Measurements from ENCODE around the gene DPH6. TPM values are rescaled to one million over a fixed set of nuclear protein-coding genes. Genes with fewer than 3 reads are reported as not detected.

The DPH6 gene
- total RNA-seq, 1 donor from 2014 or later = 18.8 TPM

- CTCF ChIA-PET = no interaction called here
- intact Hi-C loops (cut with micrococcal nuclease) = no loop called here
- Mint-ChIP-seq H3K9me3 (no peaks in the 10 kb centered on the region), H3K4me1 (no peaks in the 10 kb centered on the region), H3K27me3 (no peaks in the 10 kb centered on the region), H3K4me3 (no peak overlapping the region), H3K36me3 (ENCODE audit: low read depth) (no peaks in the 10 kb centered on the region), H3K27ac (no peak overlapping the region)
- no peak for DNase-seq
- TF ChIP-seq CTCF (IDR thresholded peaks at IDR 0.05) = no peak
- POLR2A ChIA-PET = no interaction called here
- ATAC-seq (ENCODE audit: low read depth) = no peak
These were observed 9.3 kb upstream of the DPH6 start for GRCh38 chr15:35555244-35555643.

DNA sequence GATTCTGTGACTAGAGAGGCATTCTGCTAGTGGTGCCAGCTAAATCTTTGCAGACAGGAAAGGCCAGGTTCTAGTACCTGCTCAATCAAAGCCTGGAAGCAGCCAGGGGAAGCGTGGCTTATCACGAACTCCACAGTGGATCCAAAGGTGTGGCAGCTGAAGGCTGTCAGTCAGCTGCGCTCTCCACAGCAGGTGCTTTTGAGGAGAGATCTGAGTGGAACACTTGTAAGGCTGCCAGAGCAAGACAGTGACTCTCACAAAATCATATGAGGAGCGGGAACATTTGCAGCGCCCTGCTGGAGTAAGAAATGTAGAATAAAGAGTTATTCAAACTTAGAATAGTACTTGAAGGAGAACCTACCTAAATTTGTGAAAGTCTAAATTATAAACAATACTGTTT is 5.0 kb upstream of the DPH6 start:
- CTCF ChIA-PET = no interaction called here
- DNase-seq (no peak), ATAC-seq (ENCODE audit: low read depth) (no peak)
- no peak overlapping the region for H3K27ac Mint-ChIP-seq
- H3K4me1 Mint-ChIP-seq = peaks cover 21% of the 10 kb centered on the region
- H3K4me3 Mint-ChIP-seq = no peak overlapping the region
- H3K27me3 Mint-ChIP-seq = no peaks in the 10 kb centered on the region
- POLR2A ChIA-PET = no interaction called here
- H3K9me3 Mint-ChIP-seq = peaks cover 3% of the 10 kb centered on the region
- no peak for TF ChIP-seq CTCF (IDR thresholded peaks at IDR 0.05)
- intact Hi-C loops (cut with micrococcal nuclease) = no loop called here
- H3K36me3 Mint-ChIP-seq (ENCODE audit: low read depth) = no peaks in the 10 kb centered on the region

GRCh38 chr15:35549567-35549966 is 3.6 kb upstream of the DPH6 start:
- Mint-ChIP-seq H3K4me3 (no peak overlapping the region), H3K4me1 (peaks cover 30% of the 10 kb centered on the region), H3K36me3 (ENCODE audit: low read depth) (peaks cover 6% of the 10 kb centered on the region), H3K9me3 (peaks cover 3% of the 10 kb centered on the region), H3K27me3 (no peaks in the 10 kb centered on the region), H3K27ac (no peak overlapping the region)
- ChIA-PET POLR2A (no interaction called here), CTCF (no interaction called here)
- intact Hi-C loops (cut with micrococcal nuclease) = loop anchor here (5.0 to 10.0 kb wide), 5 partner anchors 962 to 1553 kb away; partner anchors contain the start of genes AVEN, EMC4, EMC7 and MEIS2
- ATAC-seq (ENCODE audit: low read depth) (no peak), DNase-seq (no peak)
- TF ChIP-seq CTCF (IDR thresholded peaks at IDR 0.05) = no peak

- CTCF ChIA-PET = no interaction called here
- no peak for TF ChIP-seq CTCF (IDR thresholded peaks at IDR 0.05)
- H3K4me3 Mint-ChIP-seq = no peak overlapping the region
- no peak overlapping the region for H3K27ac Mint-ChIP-seq
- H3K27me3 Mint-ChIP-seq = no peaks in the 10 kb centered on the region
- no peak for ATAC-seq (ENCODE audit: low read depth)
- H3K36me3 Mint-ChIP-seq (ENCODE audit: low read depth) = peaks cover 6% of the 10 kb centered on the region
- POLR2A ChIA-PET = no interaction called here
- H3K4me1 Mint-ChIP-seq = peaks cover 30% of the 10 kb centered on the region
- intact Hi-C loops (cut with micrococcal nuclease) = loop anchor here (5.0 to 10.0 kb wide), 5 partner anchors 961 to 1554 kb away; partner anchors contain the start of genes AVEN, EMC4, EMC7 and MEIS2
- no peak for DNase-seq
- peaks cover 3% of the 10 kb centered on the region for H3K9me3 Mint-ChIP-seq
These were observed 2.5 kb upstream of the DPH6 start for GRCh38 chr15:35548435-35548834.

DNA sequence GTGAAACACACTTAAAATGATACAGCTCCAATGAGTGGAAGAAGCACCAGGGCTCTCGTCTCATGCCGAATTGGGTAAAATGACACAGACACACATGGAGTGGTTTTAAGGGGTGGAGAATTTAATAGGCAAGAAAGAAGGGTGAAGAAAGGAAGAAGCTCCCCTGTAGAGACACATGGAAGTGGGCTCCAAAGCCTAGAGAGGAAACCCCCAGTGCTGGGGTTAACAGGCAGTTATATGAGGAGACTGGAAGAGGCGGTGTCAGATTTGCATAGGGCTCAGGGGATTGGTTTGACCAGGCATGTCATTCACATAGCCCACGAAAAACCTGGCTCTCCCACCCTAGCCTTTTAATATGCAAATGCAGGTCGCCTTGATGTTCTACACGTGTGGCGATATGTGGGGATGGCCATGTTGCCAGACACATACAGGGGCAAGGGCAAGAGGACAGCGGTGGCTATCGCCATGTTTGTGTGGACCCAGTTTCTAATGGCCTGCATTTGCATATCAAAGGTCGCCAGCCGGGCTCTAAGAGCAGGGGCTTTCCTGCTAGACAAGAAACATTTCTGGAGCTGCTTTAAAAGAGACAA is 1.9 kb upstream of the DPH6 start:
- Mint-ChIP-seq H3K27me3 (no peaks in the 10 kb centered on the region), H3K36me3 (ENCODE audit: low read depth) (peaks cover 6% of the 10 kb centered on the region), H3K27ac (no peak overlapping the region), H3K4me1 (peaks cover 30% of the 10 kb centered on the region), H3K4me3 (peak overlapping the region; percentile 17), H3K9me3 (peaks cover 3% of the 10 kb centered on the region)
- intact Hi-C loops (cut with micrococcal nuclease) = loop anchor here (5.0 to 10.0 kb wide), 5 partner anchors 961 to 1554 kb away; partner anchors contain the start of genes AVEN, EMC4, EMC7 and MEIS2
- POLR2A ChIA-PET = no interaction called here
- no peak for TF ChIP-seq CTCF (IDR thresholded peaks at IDR 0.05)
- no peak for DNase-seq
- CTCF ChIA-PET = no interaction called here
- no peak for ATAC-seq (ENCODE audit: low read depth)

All from activated B cell treated with CpG ODN at 0.5 μM for 24 hours (primary cell).